HG02678 (cell line): ENCODE results near the gene HSBP1L1.
"Not testable (repeated sequence)": the region's sequence is repeated elsewhere in the genome, so short reads cannot be mapped to it uniquely, and the experiment has no call there.

ENCODE experiments used
- ATAC-seq: cut with Tn5 transposase; IDR thresholded peaks from one replicate; pipeline ENCODE4 v1.9.1; 2021; ENCODE audit warnings: mild to moderate bottlenecking, moderate library complexity; ENCODE audit not compliant: unreplicated experiment

Gene HSBP1L1

DNA sequence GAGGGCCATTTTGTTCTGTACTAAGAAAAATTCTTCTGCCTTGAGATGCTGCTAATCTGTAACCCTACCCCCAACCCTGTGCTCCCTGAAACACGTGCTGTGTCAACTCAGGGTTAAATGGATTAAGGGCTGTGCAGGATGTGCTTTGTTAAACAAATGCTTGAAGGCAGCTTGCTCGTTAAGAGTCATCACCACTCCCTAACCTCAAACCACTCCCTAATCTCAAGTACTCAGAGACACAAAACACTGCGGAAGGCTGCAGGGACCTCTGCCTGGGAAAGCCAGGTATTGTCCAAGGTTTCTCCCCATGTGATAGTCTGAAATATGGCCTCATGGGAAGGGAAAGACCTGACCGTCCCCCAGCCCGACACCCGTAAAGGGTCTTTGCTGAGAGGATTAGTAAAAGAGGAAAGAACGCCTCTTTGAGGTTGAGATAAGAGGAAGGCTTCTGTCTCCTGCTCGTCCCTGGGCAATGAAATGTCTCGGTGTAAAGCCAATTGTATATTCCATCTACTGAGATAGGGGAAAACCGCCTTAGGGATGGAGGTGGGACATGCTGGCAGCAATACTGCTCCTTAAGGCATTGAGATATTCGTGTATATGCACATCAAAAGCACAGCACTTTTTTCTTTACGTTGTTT lies 4.2 kb upstream of the HSBP1L1 start:
- not testable (repeated sequence) for ATAC-seq

DNA sequence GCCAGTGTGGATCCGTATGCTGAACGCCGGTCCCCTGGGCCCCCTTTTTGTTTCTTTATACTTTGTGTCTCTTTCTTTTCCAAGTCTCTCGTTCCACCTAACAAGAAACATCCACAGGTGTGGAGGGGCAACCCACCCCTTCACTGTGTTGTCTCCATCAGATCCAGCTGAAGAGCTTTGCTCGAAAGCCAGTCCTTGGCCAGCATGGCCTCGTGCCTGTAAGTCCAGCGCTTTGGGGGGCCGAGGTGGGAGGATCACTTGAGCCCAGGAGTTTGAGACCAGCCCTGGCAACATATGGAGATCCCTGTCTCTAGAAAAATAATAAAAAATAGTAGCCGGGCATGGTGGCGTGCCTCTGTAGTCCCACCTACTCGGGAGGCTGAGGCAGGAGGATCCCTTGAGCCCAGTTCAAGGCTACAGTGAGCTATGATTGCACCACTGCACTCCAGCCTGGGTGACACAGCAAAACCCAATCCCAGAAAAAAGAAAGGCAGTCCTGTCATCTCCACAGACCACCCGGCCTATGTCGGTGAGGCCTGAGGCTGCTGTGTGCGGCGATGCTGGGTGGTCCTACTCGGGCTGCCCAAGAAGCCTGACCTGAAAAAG lies 3.4 kb upstream of the HSBP1L1 start:
- no peak for ATAC-seq

DNA sequence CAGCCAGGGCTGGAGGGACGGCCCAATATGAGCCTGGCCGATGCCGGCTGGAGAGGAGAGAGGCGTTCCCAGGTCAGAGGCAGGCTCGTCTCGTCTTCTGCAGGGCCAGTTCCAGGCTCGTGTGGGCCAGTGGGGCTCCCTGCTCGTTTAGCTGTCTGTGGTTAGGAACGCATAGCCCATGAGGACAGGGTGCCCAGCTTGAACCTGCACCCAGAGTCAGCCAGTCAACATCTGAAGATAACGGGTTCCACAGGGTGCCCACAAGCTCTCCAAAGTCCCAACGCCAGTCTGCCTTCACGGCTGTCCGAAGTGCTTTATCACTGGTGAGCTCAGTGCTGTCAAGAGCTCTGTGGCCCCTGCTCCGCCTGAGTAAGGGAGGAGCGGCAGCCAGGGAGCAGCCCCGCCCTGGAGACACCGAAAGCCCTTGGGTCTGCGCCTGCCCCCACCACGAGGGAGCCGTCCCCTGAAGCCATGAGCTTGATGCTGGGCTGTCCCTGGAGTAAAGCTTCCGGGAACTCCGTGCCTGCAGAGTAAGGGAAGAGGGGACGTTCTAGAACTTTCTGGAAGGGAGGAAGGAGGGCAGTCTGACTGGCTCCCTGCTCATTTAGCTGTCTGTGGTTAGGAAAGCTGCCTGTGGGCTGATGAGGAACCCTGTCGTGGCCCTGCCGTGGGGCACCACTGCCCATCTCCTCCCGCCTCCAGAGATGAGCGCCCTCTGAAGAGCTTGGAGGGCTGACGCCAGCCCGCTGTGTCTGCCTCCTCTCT lies 2.7 kb upstream of the HSBP1L1 start:
- ATAC-seq: no peak

DNA sequence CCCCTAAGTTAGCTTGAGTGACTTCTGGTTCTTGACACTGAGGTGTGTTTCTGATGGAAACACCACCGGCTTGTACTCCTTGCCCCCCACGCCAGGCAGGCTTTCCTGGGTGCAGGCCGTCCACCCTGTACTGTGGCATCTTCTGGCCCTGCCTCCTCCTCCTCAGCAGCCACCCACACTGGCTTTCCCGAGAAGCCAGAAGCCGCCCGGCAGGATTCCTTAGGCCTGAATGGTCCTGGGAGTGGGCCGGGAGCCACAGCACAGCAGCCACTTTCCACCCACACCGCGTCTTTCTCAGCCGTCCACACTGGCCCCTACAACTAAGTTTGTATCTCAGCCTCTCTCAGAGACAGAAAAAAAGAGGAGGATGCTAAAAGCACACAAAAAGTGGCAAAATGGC lies 2.1 kb upstream of the HSBP1L1 start:
- no peak for ATAC-seq

DNA sequence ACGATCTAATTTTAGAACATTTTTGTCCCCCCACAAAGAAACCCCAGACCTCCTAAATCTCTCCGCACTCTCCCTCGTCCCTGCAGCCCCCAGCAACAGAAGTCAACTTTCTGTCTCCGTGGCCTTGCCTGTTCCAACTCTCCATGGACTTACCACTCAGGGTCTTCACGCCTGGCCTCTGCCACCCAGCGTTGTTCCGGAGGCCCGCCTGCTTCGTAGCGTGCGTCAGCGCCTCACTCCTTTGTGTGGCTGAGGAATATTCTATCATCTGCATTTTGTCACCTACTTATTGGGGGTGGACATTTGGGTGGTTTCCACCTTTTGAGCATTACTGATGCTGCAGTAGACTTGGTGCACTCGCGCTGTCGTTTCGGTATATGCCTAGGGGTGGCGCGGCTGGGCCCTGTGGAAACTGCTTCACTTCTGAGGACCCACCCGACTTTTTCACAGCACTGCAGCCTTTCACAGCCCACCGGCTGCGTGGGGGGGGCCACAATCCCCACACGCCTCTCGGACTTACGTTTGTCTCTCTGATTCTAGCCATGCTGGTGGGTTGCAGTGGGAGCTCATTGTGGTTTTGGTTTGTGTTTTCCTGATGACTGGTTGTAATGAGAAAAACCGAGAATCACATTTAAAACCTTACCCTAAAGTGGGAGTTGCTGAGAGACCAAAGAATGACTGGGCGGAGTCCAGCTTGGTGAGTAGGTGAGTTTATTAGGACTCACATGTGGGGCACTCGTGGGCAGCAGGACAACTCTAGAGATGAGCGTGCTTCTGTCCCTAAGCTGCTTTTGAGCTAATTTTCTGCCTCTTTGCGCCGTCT lies 1.4 kb upstream of the HSBP1L1 start:
- peak; percentile 52 for ATAC-seq

DNA sequence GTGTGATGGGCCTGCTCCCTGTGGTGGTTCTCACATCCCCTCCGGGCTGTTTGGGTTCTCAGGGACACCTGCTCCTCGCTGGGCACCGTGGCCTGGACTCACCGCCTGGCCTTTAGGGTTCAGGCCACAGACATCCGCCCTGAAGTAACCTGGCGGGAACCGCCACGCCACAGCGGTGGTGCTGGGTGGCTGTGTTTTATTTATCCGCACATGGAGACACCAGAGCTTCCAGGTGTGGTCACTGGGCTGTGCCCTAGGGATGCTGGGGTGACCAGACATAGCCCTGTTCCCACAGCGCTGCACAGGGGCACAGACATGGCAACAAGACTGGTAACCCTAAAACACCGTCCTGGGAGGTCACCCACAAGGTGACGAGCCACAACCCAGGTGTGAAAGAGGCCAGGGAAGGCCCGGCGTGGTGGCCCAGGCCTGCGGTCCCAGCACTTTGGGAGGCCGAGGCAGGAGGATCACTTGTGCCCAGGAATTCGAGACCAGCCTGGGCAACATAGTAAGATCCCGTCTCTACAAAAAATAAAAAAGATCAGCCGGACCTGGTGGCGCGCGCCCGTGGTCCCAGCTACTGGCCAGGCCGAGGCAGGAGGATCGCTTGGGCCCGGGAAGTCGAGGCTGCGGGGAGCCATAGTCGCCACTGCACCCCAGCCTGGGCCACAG lies 649 bp upstream of the HSBP1L1 start:
- no peak for ATAC-seq

DNA sequence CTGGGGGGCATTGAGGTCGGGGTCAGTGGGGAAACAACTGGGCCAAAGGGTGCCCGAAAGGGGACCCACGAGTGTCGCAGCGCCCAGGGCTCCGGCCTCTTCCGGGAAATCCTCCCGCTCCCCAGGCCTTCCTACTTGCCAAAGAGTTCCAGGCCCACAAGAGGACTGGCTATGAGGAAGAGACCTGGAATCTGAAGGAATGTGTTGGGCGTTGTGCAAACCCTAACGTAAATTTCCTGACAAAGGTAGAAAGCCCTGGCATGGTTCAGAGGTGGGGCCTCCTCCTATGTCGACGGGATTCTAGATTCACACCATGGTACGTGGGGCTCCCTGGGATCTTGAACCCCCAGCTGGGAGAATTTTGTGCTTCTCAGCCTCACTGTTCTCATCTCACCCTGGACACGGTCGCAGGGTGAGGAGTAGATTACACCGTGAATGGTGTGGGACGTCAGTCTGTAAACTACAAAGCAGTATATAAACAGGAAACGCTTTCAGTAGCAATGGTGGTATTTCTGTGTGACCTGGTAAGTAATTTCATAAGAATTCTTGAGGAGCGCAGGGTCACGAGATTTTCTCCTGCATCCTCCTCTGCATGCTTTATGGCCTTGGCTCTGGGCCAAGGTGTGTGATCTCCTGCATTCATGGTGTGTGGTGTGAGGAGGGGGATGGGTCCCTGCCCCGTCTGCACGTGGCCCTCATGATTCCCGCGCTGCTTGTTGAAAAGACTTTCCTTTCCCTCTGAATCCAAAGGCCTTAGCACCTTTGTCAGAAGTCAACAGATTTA lies 868 bp downstream of the HSBP1L1 start:
- ATAC-seq: no peak

DNA sequence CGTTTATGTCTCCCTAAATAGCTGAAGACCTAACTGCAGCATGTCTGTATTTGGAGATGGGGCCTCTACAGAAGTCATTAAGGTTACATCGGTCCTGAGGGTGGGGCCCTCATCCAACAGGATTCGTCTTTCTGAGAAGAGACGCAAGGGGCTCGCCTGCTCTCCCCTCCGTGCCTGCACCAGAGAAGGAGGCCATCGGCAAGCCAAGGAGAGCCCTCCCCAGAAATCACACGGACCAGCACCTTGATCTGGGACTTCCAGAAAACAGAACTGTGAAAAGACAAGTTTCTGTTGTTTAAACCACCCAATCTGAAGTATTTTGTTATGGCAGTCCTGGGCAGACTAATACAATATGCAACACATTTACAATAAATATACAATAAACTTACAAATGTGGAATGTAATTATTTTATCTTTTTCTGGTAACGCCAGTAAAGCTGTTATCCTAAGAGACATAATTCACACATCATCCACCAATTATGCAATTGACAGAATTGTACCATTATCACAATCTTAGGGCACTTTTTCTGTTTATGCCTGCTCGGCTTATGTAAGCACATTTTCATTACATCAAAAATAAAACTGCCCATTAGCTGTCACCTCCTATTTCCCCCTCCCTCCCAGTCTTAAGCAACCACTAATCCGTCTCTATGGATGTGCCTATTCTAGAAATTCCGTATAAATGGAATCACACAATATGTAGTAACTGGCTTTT lies 6.1 kb downstream of the HSBP1L1 start:
- no peak for ATAC-seq

DNA sequence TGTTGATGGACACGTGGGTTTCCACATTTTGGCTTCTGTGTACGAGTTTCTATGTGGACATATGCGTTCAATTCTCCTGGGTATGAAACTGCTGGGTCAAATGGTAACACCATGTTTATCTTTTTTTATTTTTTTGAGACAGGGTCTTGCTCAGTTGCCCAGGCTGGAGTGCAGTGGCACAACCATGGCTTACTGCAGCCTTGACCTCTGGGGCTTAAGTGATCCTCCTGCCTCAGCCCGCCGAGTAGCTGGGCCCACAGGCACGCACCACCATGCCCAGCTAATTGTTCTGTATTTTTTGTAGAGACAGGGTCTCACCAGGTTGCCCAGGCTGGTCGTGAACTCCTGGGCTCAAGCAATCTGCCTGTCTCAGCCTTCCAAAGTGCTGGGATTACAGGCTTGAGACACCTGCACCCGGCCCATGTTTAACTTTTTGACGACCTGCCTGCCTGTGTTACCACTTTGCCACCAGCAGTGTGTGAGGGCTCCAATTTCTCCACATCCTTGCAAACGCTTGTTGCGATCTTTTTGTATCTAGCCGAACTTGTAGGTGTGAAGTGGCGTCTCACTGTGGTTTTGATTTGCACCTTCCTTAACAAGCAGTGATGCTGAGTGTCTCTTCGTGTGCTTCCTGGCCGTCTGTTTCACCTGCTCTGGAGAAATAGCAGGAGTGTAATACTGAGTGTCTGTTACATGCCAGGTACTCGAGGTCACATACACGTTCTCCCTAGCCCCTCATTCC lies 6.9 kb downstream of the HSBP1L1 start:
- no peak for ATAC-seq

DNA sequence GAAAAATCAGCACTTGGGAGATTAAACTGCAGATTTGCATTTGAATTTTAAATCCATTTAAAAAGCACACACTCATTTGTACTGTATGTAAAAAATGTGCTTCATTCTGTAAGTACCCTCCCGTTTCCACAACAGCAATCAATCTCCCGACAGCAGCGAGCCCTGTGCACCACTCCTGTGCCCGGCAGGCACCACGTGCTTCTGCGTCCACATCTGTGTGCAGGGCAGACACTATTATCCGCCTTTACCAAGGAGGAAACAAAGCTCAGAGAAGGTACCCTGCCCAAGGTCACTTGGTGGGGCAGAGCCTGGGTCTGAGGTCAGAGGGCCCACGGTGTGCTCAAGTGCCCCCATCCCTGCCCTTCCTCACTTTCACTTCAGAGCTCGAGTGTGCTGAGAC lies 7.5 kb downstream of the HSBP1L1 start:
- no peak for ATAC-seq

DNA sequence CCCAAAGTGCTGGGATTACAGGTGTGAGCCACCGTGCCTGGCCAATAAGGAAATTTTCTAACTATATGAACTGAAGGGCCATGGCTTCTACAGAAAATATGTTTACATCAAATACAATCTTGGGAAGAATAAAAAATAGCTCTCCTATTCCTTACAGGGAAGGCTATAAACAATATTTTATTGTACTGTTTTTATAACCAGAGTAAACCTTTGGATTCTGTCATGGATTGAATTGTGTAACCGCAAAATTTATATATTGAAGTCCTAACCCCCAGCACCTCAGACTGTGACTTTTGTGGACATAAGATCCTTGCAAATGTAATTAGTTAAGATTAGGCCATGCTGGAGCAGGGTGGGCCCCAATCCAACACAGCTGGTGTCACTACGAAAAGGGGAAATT lies 8.3 kb downstream of the HSBP1L1 start:
- ATAC-seq: no peak

DNA sequence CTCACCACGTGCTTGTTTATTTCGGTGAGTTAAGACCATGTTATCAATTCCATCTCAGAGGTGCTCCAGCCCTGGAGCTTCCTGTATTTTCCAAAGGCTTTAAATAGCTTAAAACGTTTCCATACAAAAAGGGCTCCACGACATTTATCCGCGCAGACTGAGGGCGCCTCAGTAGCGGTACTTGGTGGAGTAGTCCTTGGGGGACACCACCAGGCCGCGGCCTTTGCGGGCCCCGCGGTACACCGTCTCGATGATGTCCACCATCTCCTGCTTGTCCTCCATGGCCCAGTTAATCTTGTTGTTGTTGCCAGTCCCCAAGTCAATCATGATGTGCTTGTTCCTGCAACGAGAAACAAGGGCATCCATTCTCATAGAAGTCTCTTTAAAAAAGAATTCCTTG lies 9.1 kb downstream of the HSBP1L1 start:
- no peak for ATAC-seq

DNA sequence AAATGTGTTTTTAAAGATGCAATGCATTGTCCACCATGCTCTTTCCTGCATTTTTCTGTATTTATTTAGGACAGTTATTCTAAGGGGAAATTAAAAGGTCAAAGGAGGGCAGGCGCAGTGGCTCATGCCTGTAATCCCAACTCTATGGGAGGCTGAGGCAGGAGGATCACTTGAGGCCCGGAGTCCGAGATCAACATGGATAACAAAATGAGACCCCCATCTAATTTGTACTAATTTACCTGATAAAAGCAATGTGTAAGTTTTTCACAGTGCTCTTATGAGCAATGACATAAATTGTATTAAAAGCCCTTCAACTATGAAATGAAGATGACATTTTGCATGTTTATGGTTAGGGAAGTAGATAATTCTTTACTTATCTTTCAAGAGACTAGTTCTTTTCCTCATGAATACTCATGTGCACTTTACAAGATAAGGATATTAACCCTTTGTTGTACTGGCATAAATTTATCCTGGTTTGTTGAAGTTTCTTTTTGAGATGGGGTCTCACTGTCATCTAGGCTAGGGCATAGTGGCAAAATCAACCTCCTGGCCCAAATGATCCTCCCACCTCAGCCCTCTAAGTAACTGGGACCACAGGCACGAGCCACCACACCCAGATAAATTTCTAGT lies 9.7 kb downstream of the HSBP1L1 start:
- no peak for ATAC-seq

DNA sequence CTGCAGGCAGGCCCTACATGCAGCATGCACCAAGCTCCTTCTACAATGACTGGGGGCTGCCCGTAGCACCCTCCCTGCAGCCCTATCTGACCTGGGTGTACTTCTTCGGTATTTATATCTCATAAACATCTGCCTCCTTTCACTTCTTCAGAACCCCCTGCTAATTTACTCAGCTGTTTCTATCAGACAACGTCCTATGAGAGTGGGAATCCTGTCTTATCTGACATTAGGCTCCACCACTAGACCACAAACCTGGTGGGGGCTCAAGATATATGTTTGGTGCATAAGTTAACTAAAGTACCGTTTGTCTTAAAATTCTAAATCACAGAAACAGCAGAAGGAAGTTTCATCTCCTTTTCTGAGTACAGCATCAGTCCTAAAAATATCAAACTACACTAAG lies 10.6 kb downstream of the HSBP1L1 start:
- ATAC-seq: no peak

DNA sequence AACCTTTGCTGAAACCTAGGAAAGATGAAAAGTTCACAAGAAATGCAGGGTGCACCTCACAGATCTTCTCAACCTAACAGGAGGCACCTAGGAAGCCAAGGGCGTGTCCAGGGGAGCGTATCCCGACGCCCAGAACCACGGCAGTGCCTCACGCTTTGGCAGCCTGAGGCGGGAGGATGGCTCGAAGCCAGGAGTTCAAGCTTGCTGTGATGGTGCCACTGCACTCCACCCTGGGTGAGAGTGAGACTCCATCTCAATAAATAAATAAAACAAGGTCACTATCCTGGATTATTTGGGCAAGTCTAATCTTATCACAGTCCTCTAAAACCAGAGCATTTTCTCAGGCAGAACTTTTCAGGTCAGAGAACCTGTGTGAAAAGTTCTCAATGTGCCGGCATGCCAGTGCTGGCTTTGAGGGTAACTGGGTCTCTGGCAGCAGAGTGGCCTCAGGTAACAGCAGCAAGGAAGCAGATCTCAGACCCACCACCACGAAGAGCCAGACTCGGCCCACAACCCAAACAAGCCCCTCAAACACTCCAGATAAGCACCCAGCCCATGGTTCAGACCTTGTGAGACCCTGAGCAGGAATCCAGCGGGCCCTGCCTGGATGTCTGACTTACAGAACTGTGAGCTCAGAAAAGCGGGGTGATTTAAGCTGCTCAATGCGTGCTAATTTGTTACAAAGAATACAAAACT lies 11.7 kb downstream of the HSBP1L1 start:
- no peak for ATAC-seq

DNA sequence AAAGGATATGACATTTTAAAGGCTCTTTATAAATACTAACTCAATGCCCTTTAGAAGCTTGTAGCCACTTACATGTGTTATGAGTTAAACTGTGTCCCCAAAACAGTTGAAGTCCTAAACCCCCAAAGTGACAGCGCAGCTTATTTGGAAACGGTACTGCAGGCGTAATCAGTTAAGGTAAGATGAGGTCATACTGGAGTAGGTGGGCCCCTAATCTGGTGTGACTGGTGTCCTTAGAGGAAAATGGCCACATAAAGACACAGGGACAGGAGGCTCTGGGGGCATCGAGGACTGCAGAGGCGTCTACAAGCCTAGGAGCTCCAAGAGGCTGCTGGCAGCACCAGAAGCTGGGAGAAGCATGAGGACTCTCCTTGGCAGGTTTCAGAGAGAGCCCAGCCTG lies 15.4 kb downstream of the HSBP1L1 start:
- no peak for ATAC-seq

DNA sequence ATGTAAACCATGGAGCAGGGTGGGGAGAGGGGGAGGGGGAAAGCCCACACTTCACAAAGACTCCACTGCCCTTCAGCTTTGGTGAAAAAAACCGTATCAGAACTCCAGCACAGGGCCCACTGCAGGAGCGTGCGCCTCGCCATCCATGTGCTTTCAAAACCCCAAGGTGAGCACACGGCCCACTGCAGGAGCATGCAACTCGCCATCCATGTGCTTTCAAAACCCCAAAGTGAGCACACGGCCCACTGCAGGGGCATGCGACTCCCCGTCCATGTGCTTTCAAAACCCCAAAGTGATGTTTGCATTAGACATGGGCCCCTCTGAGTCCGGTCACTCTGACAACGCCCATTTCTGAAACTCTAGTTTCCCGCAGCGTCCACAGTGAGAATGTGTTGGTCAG lies 16.1 kb downstream of the HSBP1L1 start:
- ATAC-seq: no peak

DNA sequence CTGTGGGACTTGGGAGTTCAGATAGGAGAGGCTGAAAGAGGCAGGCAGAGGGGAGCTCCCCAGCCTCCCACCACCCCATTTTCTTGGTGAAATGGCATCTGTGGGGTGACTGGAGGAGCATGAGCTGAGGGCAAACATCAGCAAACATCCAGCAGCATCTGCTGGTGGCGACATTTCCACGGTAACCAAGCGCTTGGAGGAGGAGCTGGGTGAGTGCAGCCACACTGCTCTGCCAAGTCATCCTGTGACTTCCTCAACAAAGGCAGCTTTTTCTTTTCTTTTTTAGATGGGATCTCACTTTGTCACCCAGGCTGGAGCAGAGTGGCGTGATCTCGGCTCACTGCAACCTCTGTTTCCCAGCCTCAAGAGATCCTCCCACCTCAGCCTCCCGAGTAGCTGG lies 18.3 kb downstream of the HSBP1L1 start:
- ATAC-seq: no peak
